Testis (tissue), 3 donors: ENCODE results near the gene C20orf144. TPM values are rescaled to one million over a fixed set of nuclear protein-coding genes. Genes with fewer than 3 reads are reported as not detected.

ENCODE experiments used
- DNase-seq: peaks from one replicate; pipeline ENCODE4 v3.0.0-alpha.2; 2019
- H3K27ac ChIP-seq, 2 donors: fragments of 200-600 bp; sonication (generic); one replicate each; pipeline ENCODE4 v1.5.1; 2019
- H3K27me3 ChIP-seq: fragments of 200-600 bp; sonication (generic); one replicate; pipeline ENCODE4 v1.5.1; 2019
- H3K36me3 ChIP-seq: fragments of 200-600 bp; sonication (generic); one replicate; pipeline ENCODE4 v1.5.1; 2017; ENCODE audit warnings: low read depth; ENCODE audit errors: missing control alignments
- H3K4me1 ChIP-seq: fragments of 200-600 bp; sonication (generic); one replicate; pipeline ENCODE4 v1.5.1; 2019
- H3K4me3 ChIP-seq, 2 donors: fragments of 200-600 bp; sonication (generic); one replicate each; pipeline ENCODE4 v1.5.1; 2017 to 2019
- H3K9me3 ChIP-seq: fragments of 200-600 bp; sonication (generic); one replicate; pipeline ENCODE4 v1.5.1; 2017
- CTCF ChIP-seq, 3 experiments: fragments of 450-650 bp in 2 of 3; fragments of 200-600 bp in 1 of 3; sonication (generic) in 1 of 3; IDR thresholded peaks; one replicate each; pipeline ENCODE4 v1.5.1; 2016 to 2019; ENCODE audit warnings: antibody characterized with exemption in 3 of 3, mild to moderate bottlenecking in 2 of 3, moderate library complexity in 1 of 3
- POLR2A ChIP-seq: fragments of 450-650 bp; IDR thresholded peaks from one replicate; pipeline ENCODE4 v1.6.1; 2017; ENCODE audit warnings: antibody characterized with exemption, mild to moderate bottlenecking, moderate library complexity
- WGBS, 2 donors: methylation state at CpG; one replicate each; pipeline ENCODE4 v1.1.5; 2018; 5-methylcytosine and 5-hydroxymethylcytosine counted together
- intact Hi-C: fragments of 100-400 bp; cut with DNase I; formaldehyde crosslinking; loops from one replicate; pipeline ENCODE4 v1.15.1; 2023; ENCODE audit warnings: low total_unique reads
- polyA plus RNA-seq: library from polyadenylated mRNA; stranded (reverse); fragments of 350-450 nt; fragmentation: Illumina TruSeq; extraction: RNeasy Lipid Tissue Mini Kit (QIAGEN cat#74804); gene quantifications from one replicate; pipeline ENCODE4 v1.2.3, GENCODE V29; 2014; ENCODE audit warnings: low read depth, low replicate concordance; ENCODE audit not compliant: insufficient read depth
- total RNA-seq, 2 donors: library from RNA; depleted of rRNA; stranded (reverse); fragments of >200 nt; gene quantifications; one replicate each; pipeline ENCODE4 v1.2.3, GENCODE V29; 2016

Gene C20orf144
- total and polyA plus RNA-seq, 3 donors from 2014 or later = 40.0 to 128 (median 119) TPM

- DNase-seq = no peak
- Histone ChIP-seq H3K27me3 (no peaks in the 10 kb centered on the region), H3K36me3 (no peaks in the 10 kb centered on the region), H3K4me3 (peak overlapping the region; percentile 52 to 67), H3K9me3 (no peaks in the 10 kb centered on the region), H3K4me1 (peaks cover 23% of the 10 kb centered on the region), H3K27ac (peak overlapping the region; percentile 59 to 79)
- WGBS, 2 donors = 35% methylated on average over 4 to 55 of the region's 55 CpGs
- intact Hi-C loops = loop anchor here (5.0 kb wide), 1 partner anchor 65 kb away; the partner anchor contains the start of gene ZNF341
- TF ChIP-seq CTCF (IDR thresholded peaks at IDR 0.05) (no peak), POLR2A (no peak)
Observed at GRCh38 chr20:33667245-33667675, 5.1 kb downstream of the C20orf144 start.

- Histone ChIP-seq H3K27me3 (no peaks in the 10 kb centered on the region), H3K4me3 (peak overlapping the region; percentile 52 to 67), H3K36me3 (no peaks in the 10 kb centered on the region), H3K9me3 (no peaks in the 10 kb centered on the region), H3K27ac (peak overlapping the region; percentile 59 to 79), H3K4me1 (peaks cover 24% of the 10 kb centered on the region)
- intact Hi-C loops = loop anchor here (5.0 kb wide), 1 partner anchor 64 kb away; the partner anchor contains the start of gene ZNF341
- DNase-seq = peak; percentile 73
- peak; percentile 77 to 83 (median 83) for TF ChIP-seq CTCF (IDR thresholded peaks at IDR 0.05)
- no peak for TF ChIP-seq POLR2A
- WGBS, 2 donors = 20 to 37% methylated on average over 2 to 47 of the region's 47 CpGs
Observed at GRCh38 chr20:33667676-33668465, 5.7 kb downstream of the C20orf144 start.

GRCh38 chr20:33668466-33669155 lies 6.5 kb downstream of the C20orf144 start:
- intact Hi-C loops = loop anchor here (5.0 kb wide), 1 partner anchor 64 kb away; the partner anchor contains the start of gene ZNF341
- Histone ChIP-seq H3K9me3 (no peaks in the 10 kb centered on the region), H3K4me3 (no peak overlapping the region), H3K36me3 (no peaks in the 10 kb centered on the region), H3K27ac (no peak overlapping the region), H3K4me1 (peaks cover 28% of the 10 kb centered on the region), H3K27me3 (no peaks in the 10 kb centered on the region)
- 83 to 88% methylated on average over 6 to 13 of the region's 13 CpGs for WGBS, 2 donors
- no peak for DNase-seq
- no peak for TF ChIP-seq CTCF (IDR thresholded peaks at IDR 0.05)
- no peak for TF ChIP-seq POLR2A

- Histone ChIP-seq H3K9me3 (no peaks in the 10 kb centered on the region), H3K27me3 (no peaks in the 10 kb centered on the region), H3K4me1 (peaks cover 26% of the 10 kb centered on the region), H3K27ac (no peak overlapping the region), H3K36me3 (no peaks in the 10 kb centered on the region), H3K4me3 (no peak overlapping the region)
- no peak for DNase-seq
- 93 to 100% methylated on average over 5 of the region's 5 CpGs for WGBS, 2 donors
- intact Hi-C loops = loop anchor here (5.0 kb wide), 1 partner anchor 63 kb away; the partner anchor contains the start of gene ZNF341
- TF ChIP-seq CTCF (IDR thresholded peaks at IDR 0.05) (no peak), POLR2A (no peak)
Observed at GRCh38 chr20:33669224-33669623, 7.1 kb downstream of the C20orf144 start.
